HG02642 (cell line): ENCODE results near the gene NRIP1.

ENCODE experiments used
- ATAC-seq: cut with Tn5 transposase; IDR thresholded peaks from one replicate; pipeline ENCODE4 v1.9.1; 2021; ENCODE audit warnings: mild to moderate bottlenecking; ENCODE audit not compliant: unreplicated experiment, poor library complexity

The NRIP1 gene

GRCh38 chr21:14987370-14988170 lies 77.2 kb downstream of the NRIP1 start:
- ATAC-seq, result no peak

- no peak for ATAC-seq
These were observed 79.5 kb downstream of the NRIP1 start for GRCh38 chr21:14985306-14985705.

GRCh38 chr21:14982336-14982735 lies 82.5 kb downstream of the NRIP1 start:
- no peak for ATAC-seq

GRCh38 chr21:14981246-14981645 lies 83.6 kb downstream of the NRIP1 start:
- ATAC-seq, result no peak

- no peak for ATAC-seq
These were observed 85.5 kb downstream of the NRIP1 start for GRCh38 chr21:14979264-14979663.

GRCh38 chr21:14977814-14978213 lies 87.0 kb downstream of the NRIP1 start:
- ATAC-seq, result no peak

GRCh38 chr21:14975136-14975919 lies 89.5 kb downstream of the NRIP1 start:
- no peak for ATAC-seq

GRCh38 chr21:14972678-14973077 lies 92.1 kb downstream of the NRIP1 start:
- no peak for ATAC-seq

GRCh38 chr21:14968821-14969220 lies 96.0 kb downstream of the NRIP1 start:
- no peak for ATAC-seq

GRCh38 chr21:14968029-14968428 lies 96.8 kb downstream of the NRIP1 start:
- no peak for ATAC-seq

- ATAC-seq, result no peak
These were observed 100.2 kb downstream of the NRIP1 start for GRCh38 chr21:14964621-14965020.

GRCh38 chr21:14962217-14962616 lies 102.6 kb downstream of the NRIP1 start:
- no peak for ATAC-seq

GRCh38 chr21:14961502-14961901 lies 103.3 kb downstream of the NRIP1 start:
- no peak for ATAC-seq

- ATAC-seq, result no peak
These were observed 105.5 kb downstream of the NRIP1 start for GRCh38 chr21:14959343-14959742.

GRCh38 chr21:14957836-14958235 lies 107.0 kb downstream of the NRIP1 start:
- ATAC-seq, result no peak

- ATAC-seq, result no peak
These were observed 108.0 kb downstream of the NRIP1 start for GRCh38 chr21:14956807-14957206.

- ATAC-seq, result no peak
These were observed 108.8 kb downstream of the NRIP1 start for GRCh38 chr21:14955936-14956520.

- ATAC-seq, result no peak
These were observed 111.9 kb downstream of the NRIP1 start for GRCh38 chr21:14952916-14953315.

GRCh38 chr21:14949603-14950002 lies 115.2 kb downstream of the NRIP1 start:
- no peak for ATAC-seq

- ATAC-seq, result no peak
These were observed 117.1 kb downstream of the NRIP1 start for GRCh38 chr21:14947613-14948160.

- no peak for ATAC-seq
These were observed 119.6 kb downstream of the NRIP1 start for GRCh38 chr21:14945176-14945575.
